ENCODE data around the gene SHROOM3.
"Not testable (repeated sequence)": the region's sequence is repeated elsewhere in the genome, so short reads cannot be mapped to it uniquely, and the experiment has no call there.

SHROOM3 gene

DNA sequence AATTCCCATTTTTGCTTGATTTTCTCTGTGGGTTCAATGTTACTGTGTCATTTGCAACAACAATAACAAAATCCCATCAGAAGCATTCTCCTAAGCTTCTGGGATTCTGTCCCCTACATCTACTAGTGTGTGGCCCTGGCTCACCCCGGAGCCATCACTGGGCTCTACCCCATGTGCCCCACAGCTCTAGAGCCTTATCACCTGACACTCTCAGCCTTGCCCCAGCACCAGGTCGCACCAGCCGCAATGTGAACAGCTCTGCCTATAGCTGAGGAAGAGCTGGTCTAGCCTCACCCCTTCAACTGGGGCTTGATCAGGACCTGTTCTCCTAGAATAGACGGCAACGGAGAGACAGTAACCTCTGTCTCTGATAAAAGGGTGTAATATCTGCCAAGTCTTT is 161.7 kb downstream of the SHROOM3 start:
- no peak for DNase-seq

DNA sequence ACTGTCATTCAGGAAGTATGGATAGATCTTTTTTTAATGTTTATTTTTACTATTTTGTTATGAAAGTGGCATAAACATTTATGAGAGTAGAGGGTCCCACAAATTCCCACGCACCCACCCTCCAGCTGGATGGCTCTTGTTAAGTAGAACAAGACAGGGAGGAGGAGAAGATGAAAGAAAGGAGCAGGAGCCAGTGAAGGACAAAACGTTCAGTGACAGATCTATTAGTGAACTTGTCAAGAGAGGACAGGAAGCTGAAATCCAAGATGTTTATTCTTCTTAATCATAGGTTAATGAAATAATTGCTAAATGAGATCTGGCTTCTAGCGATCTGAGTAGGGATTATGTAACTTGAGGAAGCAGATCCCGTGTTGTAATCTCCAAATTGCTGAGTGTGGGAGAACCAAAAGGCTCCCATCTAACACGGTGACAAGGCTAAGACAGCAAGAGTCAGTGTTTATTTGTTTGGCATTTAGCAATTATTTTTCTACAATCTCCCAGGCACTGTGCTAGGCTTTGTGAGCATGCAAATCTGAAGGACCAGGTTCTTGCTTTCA is 162.5 kb downstream of the SHROOM3 start:
- DNase-seq: no peak

DNA sequence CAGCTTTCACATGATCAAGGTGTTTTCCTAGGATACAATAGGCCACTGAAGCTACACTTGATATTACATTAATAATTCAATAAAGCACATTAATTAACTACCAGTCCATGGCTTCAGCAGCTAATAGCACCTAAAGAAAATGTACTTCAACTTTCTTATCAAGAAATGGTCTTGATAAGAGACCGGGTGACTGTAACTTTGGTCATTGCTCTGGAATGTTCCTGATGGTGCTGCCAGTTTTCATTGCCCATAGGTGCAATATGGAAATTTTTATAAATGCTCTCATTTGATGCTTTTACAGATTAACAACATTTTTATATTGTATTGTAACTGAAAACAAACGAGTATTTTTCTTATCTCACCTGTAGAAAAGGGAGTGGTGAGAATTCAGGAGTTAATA is 165.4 kb downstream of the SHROOM3 start:
- no peak for DNase-seq

DNA sequence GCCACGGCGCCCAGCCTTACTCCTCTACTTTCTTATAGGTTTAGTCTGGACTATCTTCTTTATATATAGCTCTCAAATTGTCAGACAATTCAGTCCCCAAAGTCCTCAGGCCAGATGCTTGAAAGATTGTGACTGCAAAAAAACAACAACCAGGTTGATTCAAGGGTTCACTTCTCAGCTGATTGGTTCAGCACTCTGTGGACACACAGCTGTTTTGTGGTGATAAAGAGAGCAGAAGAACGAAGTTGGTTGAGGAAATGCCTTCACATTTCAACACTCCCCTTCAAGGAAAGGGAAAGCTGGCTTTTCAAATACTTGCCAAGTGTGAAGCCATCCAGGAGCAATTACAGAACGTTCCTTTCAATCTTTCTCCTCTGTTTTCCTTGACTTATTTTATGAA is 166.8 kb downstream of the SHROOM3 start:
- no peak for DNase-seq

DNA sequence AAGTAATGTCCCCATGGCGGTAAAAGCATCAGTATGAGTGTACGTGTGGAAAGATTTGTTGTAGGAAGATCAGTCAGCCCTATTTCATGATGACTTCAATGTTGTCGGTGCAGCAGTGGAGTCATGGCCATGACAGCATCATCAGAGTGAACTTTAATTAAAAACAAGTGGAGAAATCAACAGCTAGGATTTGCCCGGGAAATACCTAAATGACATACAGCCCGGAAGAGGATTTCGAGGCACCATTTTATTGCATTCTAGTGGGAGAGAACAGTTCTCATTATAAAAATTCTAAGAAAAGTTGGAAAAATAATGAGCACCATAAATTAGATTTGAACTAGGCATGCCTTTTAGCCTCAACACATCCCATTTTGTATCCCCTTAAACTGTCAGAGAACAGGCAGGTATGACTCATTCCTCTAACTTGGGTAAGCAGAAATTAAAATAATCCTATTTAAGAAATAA is 170.1 kb downstream of the SHROOM3 start:
- DNase-seq: no peak

DNA sequence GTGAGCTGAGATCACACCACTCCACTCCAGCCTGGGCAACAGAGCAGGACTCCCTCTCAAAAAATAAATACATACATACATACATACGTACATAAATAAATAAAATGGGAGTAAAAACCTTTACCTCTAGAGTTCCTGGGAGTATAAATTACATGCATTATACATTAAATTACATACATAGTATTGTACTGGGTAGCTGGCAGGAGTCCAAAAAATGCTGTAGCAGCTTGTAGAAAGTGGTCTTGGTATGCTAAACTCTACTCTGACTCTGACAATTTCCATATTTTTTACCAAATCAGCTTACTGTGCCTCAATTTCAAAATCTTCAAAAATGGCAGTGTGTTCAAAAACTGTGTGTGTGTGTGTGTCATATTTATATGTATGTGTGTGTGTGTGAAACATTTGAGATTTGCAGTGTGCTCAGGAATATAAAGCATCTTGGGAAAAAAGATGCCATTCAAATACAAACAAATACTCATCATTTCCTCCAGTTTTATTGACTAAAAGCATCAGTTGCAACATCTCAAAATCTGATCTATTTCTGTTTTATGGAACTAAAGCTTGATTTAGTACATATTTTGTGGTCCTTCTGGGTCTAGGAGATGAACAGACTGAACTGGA is 171.7 kb downstream of the SHROOM3 start:
- DNase-seq: no peak

DNA sequence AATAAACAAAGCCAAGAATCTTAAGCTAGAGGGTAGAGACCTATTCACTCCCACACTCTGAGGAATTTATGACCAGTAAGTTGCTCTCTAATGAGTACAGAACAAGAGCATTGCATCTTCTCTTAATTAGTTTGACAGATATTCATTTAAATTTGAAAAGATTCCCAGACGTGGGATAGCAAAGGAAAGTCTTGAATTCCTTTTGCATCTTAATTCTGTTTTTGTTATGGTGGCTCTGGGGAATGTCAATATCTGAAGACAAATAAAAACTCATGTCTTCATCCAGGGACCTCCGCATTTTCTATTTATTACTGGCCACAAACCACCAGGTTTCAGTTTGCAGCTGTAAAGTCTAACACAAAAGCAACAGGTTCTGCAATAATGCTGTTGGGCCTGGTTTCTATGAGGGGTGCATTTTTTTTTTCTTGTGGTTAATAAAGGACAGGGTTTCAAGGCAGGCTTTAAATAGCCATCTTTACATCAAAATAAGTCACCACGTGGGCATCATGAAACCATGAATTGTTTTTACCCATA is 172.3 kb downstream of the SHROOM3 start:
- no peak for DNase-seq

DNA sequence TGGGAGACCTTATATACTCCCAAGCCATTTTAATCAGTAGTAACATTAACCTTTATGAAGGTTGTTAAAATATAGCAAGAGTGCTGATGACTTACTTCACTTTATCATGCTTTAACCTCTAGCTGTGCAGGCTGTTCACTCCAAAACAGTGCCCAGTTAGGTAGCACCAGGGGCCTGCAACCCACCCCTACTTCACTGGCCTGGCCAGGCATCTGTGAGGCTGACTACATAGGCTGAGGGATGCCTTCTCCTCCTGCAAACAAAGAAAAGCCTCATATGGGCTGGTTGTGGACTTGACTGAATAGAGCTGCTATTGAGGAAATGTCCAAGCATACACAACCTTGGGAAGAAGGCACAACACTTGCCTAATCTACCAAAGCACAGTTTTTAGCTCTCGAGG is 172.8 kb downstream of the SHROOM3 start:
- DNase-seq: no peak

DNA sequence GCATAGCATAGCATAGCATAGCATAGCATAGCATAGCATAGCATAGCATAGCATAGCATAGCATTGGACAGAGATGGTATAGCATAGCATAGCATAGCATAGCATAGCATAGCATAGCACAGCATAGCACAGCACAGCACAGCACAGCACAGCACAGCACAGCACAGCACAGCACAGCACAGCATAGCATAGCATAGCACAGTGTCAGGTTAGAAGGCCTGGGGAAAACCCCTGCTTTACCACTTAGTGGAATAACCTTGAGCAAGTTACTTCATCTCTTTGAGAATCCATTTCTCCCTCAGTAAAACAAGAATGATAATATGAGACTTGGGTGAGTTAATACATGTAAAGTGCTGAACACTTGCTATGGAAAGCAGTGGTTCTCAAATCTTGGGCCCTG is 173.5 kb downstream of the SHROOM3 start:
- not testable (repeated sequence) for DNase-seq

DNA sequence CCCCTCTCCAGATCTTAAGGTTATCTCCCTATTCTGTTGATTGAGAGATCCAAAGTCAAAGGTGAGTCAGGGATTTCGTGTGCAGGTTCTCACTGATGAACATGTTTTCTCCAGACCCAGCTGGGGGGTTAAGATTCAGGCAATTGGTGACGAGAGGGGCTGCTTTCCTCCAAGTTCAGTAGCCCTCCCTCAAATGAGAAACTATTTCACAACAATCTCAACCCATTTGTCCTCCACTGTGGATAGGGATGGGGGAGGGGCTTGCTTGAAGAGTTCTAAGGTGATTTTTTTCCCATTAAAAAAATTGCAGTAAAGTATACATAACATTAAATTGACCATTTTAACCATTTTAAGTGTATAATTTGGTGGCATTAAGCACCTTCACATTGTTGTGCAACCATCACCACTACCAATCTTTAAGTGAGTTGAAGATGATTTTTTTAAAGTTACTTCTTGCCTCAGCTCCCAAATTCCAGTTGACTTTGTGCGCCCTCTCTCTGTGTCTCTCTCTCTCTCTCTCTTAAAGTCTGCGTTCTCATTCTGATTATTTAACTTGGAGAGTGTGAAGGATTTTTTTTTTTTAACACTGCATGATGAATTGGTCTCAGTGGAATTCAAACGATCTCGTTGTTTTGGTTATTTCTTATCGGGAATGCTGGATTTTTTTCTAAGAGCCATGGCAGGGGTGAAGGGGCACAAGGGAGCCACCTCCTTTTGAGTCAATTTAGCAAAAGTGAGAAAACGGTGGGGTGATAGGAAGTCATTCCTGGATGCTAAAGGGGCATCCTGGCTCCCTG is 175.9 kb downstream of the SHROOM3 start:
- DNase-seq: no peak

DNA sequence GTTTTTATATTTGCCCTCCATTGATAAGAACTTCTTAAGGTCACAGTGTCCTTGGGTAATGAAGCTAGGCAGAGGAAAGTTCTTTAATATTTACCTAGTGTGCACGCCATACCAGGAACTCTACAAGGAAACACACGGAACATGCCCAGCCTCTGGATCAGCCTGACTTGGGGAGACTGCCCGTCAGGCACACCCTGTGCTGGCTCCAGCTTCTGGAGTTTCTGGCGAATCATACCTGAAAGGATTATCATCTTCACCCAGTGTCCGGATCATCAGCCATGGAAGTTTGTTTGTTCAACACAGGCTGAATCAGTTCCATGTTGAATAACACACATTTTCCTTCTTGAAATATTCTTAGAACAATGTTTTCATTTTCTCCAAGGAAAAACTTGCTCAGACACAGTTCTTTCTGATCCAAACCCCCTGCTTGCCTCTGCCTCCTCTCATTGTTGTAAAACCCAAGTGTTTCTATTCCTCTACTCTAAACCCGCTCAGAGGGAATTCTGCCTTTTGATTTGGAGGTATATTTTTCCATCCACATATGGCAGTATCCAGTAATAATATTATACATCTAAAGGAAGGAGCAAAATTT is 176.7 kb downstream of the SHROOM3 start:
- DNase-seq: no peak

DNA sequence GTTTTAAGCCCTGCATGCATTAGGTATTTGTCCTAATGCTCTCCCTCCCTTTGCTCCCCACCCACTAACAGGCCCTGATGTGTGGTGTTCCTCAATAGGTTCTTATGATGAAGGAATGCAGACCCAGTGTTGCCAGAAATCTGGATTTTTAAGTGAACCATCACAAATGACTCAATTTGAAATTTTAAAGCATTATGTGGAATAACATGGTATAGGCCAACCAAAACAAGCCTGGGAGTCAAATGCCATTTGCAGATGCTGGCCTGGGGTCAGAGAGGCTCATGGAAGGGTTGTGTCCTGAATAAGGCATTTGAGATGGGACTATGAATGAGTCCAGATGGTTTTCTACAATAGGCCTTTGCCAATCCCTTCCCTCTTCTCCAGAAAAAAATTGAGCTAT is 179.6 kb downstream of the SHROOM3 start:
- DNase-seq: no peak

DNA sequence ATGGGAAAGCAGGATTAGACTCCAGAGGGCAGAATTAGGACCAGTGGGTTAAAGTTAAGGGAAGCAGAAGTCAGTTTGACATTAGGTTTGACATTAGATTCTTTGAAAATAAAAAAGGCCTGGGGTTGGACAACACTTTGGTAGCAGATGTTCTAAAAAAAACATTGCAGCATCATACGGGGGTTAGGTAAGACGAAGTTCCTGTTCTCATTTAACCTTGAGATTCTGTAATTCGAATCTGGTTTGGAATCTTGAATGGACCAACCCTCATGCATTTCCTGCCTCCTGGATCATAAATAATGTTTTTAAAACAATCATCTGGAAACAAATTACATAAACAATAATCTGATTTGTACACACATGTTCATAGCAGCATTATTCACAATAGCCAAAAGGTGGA is 181.0 kb downstream of the SHROOM3 start:
- no peak for DNase-seq

DNA sequence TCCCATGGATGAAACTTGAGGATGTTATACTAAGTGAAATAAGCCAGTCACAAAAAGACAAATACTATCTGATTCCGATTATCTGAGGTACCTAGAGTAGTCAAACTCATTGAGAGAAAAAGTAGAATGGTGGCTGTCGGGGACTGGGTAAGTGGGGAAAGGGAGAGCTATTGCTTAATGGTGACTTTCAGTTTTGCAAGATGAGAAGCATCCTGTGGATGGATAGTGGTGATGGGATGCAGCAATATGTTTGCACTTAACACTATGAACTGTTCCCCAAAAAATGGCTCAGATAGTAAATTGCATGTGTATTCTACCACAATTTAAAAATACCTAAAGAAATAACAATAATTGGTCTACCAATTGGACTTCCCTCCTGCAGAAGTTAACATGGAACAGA is 181.5 kb downstream of the SHROOM3 start:
- DNase-seq: no peak

DNA sequence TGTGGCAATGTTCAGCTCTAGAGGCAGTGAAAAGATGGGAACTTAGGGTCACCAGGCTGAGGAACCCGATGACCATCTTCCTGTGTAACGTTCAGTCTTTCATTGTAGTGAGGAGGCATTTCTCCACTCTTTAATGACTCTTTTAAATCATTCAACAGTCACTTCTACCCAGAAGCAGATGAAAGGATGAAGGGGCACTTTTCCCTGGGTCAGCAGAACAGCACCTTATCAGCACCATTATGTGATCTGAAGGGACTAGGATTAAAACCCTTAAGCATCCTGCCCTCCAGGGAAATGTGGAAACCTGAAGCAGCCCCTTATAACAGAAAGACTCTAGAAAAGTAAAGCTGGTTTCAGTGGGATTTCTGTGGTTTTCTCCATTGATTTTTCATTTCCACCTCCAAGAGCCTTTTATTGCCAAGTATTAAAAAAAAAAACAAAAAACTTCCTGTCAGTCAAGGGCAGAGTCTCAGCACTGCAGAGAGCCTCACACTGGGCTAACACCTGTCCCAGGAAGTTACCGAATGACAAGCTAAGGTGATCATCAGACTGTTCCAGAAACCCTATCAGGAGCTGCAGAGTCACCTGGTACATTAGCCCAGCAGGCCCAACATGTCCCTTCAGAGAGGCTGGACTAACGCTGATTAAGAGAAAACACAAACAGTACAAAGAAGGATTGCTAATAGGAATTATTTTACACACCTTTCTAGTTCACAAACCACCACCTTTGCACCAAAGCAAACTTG is 185.9 kb downstream of the SHROOM3 start:
- DNase-seq: no peak

DNA sequence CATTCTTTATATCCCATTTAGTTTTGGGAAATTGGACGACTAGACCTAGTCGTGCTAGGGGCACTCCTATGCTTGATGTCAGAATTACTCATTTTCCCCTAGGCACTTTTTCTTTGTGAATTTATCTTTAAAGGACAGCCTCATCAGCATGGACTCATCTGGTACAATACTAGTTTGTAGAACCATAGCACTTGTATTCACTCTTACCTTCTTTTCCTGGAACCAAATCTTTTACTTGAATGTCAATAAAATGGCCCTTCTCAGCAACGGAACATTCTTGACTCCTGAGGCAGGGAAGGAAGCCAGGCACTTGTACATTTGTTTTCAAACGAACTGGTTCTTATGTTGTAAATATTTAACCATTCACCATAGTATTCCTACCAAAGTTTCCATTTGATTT is 187.1 kb downstream of the SHROOM3 start:
- no peak for DNase-seq

DNA sequence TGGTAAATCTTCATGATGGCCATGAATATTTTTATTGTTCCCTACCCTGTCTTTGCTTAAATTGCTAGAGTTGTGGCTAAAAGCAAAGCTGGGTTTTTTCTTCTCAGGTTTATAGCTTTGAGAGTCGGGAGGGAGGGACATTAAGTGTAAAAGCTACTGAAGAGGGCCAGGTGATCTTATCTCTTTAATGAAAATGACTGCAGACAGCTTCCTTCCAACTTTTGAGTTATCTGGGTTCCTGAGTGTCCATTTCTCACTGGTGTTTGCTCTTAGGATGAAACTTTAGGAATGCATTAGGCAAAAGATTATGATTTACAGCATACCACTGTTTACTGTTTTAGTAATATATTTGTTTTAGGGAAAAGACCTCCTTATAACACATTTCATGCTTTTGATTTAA is 187.7 kb downstream of the SHROOM3 start:
- DNase-seq: no peak

DNA sequence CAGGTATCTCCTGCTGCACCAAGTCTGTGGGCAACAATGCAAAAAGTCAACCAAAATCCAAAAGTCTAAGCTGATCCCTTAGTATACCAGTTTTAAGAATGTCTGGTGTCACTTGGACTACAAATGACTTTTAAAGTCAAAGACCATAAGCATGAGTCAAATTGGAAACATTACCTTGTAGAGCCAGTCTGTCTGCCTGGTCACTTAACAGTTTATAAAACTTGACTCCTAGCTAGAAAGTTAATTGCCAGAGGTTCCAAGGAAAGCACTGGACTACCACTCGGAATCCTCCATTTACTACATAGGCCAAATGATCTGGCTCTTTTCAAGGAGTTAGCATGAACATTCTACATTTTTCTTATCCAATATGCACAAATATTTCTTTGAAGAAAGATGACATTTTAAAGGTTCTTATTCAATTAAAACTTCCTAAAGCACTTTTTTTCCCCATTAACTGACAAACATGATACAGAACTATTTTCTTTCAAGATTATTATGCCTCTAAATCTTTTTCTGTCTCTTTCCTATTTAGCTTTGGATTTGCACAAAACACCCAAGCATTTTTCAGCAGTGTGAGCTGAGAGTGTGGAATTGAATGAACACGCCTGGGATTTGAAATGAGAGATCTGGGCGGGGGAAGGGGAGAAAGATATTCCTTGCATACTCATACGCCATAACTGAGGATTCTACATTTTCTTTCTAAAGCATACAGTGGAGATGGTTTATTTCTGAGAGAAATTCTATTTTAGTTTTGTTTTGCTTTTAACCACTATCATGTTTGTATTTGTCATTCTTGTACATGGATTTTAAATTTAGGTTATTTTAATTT is 188.4 kb downstream of the SHROOM3 start:
- DNase-seq: no peak

DNA sequence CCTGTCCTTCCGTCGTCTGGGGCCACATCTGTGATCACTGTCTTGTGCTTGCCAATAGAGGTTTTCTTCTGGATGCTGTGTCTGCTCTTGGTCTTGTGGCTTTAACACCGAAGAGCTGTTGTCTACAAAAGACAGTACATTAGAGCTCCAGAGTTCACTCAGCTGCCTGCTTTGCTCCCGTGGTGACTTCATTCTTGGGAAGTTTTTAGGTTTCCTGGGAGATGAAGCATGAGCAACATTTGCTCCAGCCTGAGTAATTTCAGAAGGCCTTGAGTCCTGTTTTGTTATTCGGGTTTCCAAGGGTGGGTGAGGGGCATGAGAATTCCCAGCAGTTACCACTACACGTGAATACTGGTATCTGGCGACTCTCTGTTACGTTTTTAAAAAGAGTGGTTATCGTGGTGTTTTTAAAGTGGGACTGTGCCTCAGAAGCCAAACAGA is 189.2 kb downstream of the SHROOM3 start:
- no peak for DNase-seq

DNA sequence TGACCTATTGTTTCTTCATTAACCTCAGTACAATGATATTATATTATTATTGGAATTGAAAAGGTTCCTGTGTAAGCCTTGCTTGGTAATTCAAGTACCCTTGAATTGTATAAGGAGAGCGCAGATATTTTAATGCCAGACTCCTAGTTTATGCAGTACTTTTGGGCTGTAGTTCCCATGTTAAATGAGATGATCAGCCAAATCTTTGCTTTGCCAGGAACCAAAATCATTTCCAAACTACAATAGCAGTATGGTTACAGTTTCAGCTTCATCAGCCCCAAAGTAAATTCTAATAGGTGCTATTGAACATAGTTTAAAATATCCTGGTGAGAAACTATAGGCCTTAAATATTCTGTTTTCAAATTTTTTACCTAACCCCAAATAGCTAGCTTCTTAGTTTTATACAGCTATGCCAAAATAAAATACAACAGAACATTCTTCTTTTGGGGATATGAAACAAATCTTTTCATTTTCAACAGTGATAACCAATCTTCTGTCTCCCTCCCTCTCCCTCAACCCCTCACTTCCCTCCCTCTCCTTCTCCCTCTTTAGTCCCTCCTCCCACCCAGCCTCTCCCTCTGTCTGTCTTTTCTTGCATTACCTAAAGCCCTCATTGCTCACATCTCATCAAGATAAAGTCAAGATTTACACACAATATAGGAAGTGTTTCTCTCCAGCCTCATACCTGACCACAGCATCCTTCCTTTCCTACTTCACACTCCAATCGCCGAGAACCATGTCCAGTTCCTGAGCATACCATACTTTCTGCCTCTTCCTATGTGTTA is 190.1 kb downstream of the SHROOM3 start:
- no peak for DNase-seq
